Activated CD4-positive, alpha-beta memory T cell treated with anti-CD3 and anti-CD28 coated beads, Interleukin-2, amount 10 ng/mL, durations not matched to agents 7 days and 5 days (primary cell): ENCODE data around the gene RNF5. TPM values are rescaled to one million over a fixed set of nuclear protein-coding genes. Genes with fewer than 3 reads are reported as not detected.
"Not testable (repeated sequence)": the region's sequence is repeated elsewhere in the genome, so short reads cannot be mapped to it uniquely, and the experiment has no call there.

ENCODE experiments used
- CTCF ChIA-PET: fragments of 350-600 bp; sonication (Branson Sonifier 250); formaldehyde crosslinking; loops from one replicate; lab custom pipeline; 2021; ENCODE audit warnings: antibody characterized with exemption, inconsistent platforms; lab: Charles Lee
- POLR2A ChIA-PET: fragments of 350-600 bp; sonication (Branson Sonifier 250); formaldehyde crosslinking; loops from one replicate; lab custom pipeline; 2021; ENCODE audit warnings: antibody characterized with exemption; lab: Charles Lee
- DNase-seq: peaks from one replicate; pipeline ENCODE4 v3.0.0-alpha.2; 2020
- H3K27ac Mint-ChIP-seq: one replicate; pipeline ENCODE4 v1.8.0; 2021; ENCODE audit warnings: mild to moderate bottlenecking, mixed read lengths
- H3K27me3 Mint-ChIP-seq: one replicate; pipeline ENCODE4 v1.8.0; 2021; ENCODE audit warnings: mixed read lengths
- H3K36me3 Mint-ChIP-seq: one replicate; pipeline ENCODE4 v1.8.0; 2021; ENCODE audit warnings: low read depth, mixed read lengths
- H3K4me1 Mint-ChIP-seq: one replicate; pipeline ENCODE4 v1.8.0; 2021; ENCODE audit warnings: mixed read lengths
- H3K4me3 Mint-ChIP-seq: one replicate; pipeline ENCODE4 v1.8.0; 2021; ENCODE audit warnings: mild to moderate bottlenecking, mixed read lengths
- H3K9me3 Mint-ChIP-seq: one replicate; pipeline ENCODE4 v1.8.0; 2021; ENCODE audit warnings: mixed read lengths
- total RNA-seq, 2 experiments: library from RNA; stranded (reverse); gene quantifications; one replicate each; pipeline ENCODE4 v1.2.3, GENCODE V29; 2021

RNF5 gene
- total RNA-seq, 2 experiments from 2014 or later, result 44.0 to 45.4 TPM

DNA sequence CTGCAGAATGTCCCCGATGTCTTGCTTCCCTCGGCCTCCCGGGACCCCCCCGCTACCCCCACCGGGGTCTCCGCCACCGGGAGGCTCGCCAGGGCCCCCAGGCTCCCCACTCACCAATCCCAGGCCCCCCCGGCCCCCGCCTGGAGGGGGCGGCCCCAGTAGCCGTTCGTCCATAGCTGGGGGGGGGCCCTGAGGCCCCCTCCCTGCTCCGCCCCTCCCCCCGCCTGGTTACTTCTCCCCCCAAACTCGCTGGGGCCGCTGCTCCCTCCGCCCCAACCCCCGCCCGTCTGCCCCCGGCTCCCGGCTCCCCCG is 11.5 kb downstream of the RNF5 start:
- peak overlapping the region; percentile 77 for H3K27ac Mint-ChIP-seq
- H3K27me3 Mint-ChIP-seq, result no peaks in the 10 kb centered on the region
- H3K36me3 Mint-ChIP-seq, result peaks cover 65% of the 10 kb centered on the region
- DNase-seq, result no peak
- H3K9me3 Mint-ChIP-seq, result no peaks in the 10 kb centered on the region
- peak overlapping the region; percentile 86 for H3K4me3 Mint-ChIP-seq
- CTCF ChIA-PET, result interaction anchor here (1.2 kb wide), 1 partner anchor 10 kb away, joined by 6 read pairs; no protein-coding TSS in a partner anchor
- POLR2A ChIA-PET, result interaction anchor here (0.6 to 10.5 kb wide), 4 partner anchors 10 to 782 kb away, joined by 3 to 155 read pairs (median 8); partner anchors contain the start of genes AGPAT1, ATF6B and RNF5
- H3K4me1 Mint-ChIP-seq, result peaks cover 61% of the 10 kb centered on the region

DNA sequence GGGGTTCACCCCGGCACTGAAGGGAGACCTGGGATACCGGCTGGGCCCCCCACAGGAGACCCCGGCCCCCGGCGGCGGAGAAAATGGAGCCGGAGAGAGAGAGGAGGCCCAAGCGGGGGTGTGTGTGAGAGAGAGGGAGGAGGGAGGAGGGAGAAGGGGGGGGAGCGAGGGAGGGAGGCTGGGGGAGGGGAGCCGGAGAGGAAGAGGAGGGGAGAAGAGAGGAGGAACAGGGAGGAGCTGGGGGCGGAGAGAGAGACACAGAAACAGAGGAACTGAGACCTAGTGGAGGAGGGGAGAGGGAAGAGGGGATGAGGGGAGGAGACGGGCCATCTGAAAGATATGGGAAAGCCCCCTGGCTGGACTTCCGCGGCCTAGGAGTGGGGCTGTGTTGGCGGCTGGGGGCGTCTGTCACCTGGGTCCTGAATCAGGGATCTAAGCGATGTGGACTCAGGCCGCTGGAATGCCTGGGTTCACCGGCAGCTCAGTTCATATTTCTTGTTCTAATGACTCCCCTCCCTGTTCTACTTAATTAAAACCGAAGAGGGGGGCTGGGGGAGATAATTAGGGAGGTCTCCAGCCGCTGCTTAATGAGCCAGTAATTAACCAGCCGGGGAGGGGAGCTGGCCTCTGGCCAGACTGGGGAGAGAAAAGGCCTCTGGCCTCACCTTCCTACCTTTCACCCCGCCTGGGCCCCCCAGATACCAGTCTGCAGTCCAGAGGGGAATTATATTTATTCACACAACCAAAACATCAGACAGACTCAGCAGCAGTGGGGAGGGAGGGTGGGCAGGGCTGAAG is 12.0 kb downstream of the RNF5 start, which contains the start of gene PBX2:
Gene PBX2, minus strand, starts transcription at position 149 of the 798 bp plus-strand sequence. CDS start 287 bp downstream, outside the sequence.
- Mint-ChIP-seq H3K4me1 (peaks cover 66% of the 10 kb centered on the region), H3K4me3 (peak within 1 kb of the TSS; percentile 100)

DNA sequence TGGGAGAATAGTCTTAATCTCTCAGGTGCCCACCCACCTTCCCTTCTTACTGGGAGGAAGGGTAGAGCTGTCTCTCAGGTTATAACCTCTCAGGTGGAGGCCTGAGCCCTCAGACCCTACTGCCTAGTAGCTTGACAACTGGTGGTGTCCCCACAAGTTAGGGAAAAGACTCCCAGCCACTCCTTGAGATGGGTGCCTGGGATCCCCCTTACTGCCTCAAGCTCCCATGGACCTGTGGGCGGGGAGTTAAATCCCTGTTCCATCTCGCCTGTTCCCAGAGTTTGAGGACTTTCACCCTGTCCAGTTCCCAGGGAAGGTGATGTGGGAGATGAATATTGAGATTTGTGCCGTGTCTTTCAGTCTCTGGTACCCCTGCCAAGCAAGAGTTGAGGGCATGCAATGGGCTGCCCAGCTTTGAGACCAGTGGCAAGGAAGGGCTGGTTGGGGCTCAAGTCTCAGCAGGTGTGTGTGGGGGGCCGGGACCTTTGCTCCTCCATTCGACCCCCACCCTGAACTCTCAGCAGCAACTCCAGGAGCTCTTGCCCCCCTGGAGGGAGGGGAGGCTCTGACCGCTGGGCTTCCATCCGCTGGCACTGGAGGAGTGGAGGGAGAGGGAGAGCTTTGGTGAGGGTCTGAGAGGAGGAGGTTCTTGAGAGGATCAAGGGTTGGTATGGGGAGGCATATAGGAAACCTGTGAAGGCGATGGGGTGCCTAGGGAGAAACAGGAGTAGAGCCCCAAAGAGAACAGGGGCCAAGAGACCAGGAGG is 12.9 kb downstream of the RNF5 start:
- ChIA-PET CTCF (interaction anchor here (1.2 kb wide), 1 partner anchor 11 kb away, joined by 6 read pairs; no protein-coding TSS in a partner anchor), POLR2A (interaction anchor here (0.7 to 10.5 kb wide), 8 partner anchors 12 to 1081 kb away, joined by 3 to 155 read pairs (median 4); partner anchors contain the start of genes AGPAT1, ATF6B, DXO and FKBPL)
- peak overlapping the region; percentile 100 for H3K4me3 Mint-ChIP-seq
- H3K4me1 Mint-ChIP-seq, result peaks cover 61% of the 10 kb centered on the region
- DNase-seq, result no peak
- no peaks in the 10 kb centered on the region for H3K9me3 Mint-ChIP-seq
- no peaks in the 10 kb centered on the region for H3K27me3 Mint-ChIP-seq
- H3K27ac Mint-ChIP-seq, result peak overlapping the region; percentile 99
- H3K36me3 Mint-ChIP-seq, result peaks cover 57% of the 10 kb centered on the region

More for the DNA sequence above, 12.0 kb downstream of the RNF5 start, which contains the start of gene PBX2:
- POLR2A ChIA-PET, result interaction anchor here (0.6 to 10.5 kb wide), 8 partner anchors 11 to 1081 kb away, joined by 3 to 155 read pairs (median 4); partner anchors contain the start of genes AGPAT1, ATF6B, DXO and FKBPL
- DNase-seq, result peak; percentile 89
- Mint-ChIP-seq H3K27me3 (no peaks in the 10 kb centered on the region), H3K27ac (peak within 1 kb of the TSS; percentile 99), H3K9me3 (no peaks in the 10 kb centered on the region), H3K36me3 (peaks cover 65% of the 10 kb centered on the region)
- CTCF ChIA-PET, result interaction anchor here (1.2 kb wide), 1 partner anchor 11 kb away, joined by 6 read pairs; no protein-coding TSS in a partner anchor

DNA sequence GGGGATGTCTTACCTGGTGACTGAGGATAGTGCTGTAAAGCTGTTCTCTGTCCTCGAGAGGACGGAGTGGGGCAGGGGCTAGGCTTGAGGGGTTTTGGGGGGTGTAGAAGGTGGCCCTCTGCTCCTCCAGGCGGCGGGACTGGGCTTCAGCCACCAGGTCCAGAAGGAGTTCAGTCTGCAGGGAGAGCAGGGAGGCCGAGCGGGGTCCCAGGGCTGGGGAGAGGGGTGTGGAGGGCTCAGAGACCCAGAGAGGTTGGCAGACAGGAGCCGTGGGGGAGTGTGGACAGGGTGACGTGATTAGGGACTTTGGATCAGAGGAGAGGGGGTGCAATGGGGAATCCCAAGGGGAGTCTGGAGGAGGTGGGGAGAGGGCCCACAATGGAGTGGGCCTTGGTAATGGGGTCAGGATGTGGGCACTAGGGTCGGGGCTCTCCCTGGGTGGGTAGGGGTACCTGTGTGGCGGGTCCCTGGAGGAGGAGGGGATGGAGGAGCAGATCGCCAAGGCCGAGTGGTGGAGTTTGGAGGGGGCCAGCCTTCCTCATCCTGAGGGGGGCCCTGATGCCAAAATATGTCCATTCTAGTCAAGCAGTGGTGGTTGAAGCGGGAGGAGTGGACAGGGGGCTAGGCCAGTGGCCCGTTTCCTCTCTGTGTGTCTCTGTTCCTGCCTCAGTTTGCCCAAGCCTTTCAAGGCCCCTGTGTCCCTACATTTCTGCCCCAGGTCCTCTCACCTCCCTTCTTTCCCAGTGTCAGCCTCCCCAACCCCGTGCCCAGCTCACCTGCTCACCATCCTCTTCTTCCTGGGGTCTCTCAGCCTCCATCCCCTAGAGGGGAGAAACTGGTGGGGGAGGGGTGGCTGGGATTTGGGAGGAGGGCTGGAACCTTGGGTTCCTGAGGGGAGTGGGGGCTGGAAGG is 13.7 kb downstream of the RNF5 start:
- Mint-ChIP-seq H3K4me3 (peak overlapping the region; percentile 100), H3K36me3 (peaks cover 49% of the 10 kb centered on the region), H3K27ac (peak overlapping the region; percentile 99), H3K4me1 (peaks cover 56% of the 10 kb centered on the region), H3K27me3 (no peaks in the 10 kb centered on the region), H3K9me3 (no peaks in the 10 kb centered on the region)
- DNase-seq, result no peak
- ChIA-PET POLR2A (interaction anchor here (0.7 to 10.5 kb wide), 11 partner anchors 12 to 782 kb away, joined by 3 to 155 read pairs (median 7); partner anchors contain the start of genes AGPAT1, ATF6B, FKBPL and PSMB8), CTCF (interaction anchor here (0.6 to 1.2 kb wide), 3 partner anchors 13 to 233 kb away, joined by 3 to 8 read pairs (median 4); partner anchors contain the start of genes NELFE and SKIC2)

DNA sequence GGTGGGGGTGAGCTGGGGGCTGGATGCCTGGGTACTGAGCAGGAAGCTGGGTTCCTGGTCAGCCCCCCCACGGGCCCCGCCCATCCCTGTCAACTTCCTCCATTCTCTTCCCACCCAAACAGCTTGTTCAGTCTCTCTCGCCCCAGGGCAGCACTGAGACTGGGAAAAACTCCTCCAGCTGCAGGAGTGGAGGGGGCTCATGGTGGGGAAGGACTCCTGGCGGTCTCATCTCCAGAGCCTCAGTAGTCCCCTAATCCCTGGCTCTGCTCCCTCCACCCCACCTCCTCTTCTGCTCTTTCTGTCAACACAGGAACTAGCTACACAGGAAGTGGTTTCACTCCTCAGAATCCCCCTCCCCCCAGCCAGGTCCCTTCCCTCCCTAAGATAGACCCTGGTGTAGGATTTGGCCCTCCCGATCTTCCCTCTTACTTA is 14.4 kb downstream of the RNF5 start, which contains the start of gene GPSM3:
Gene GPSM3, minus strand, starts transcription at position 36 of the 432 bp plus-strand sequence. CDS start 130 bp downstream, outside the sequence.
- peak; percentile 69 for DNase-seq
- H3K36me3 Mint-ChIP-seq, result peaks cover 42% of the 10 kb centered on the region
- ChIA-PET CTCF (interaction anchor here (0.6 to 1.2 kb wide), 3 partner anchors 13 to 233 kb away, joined by 3 to 8 read pairs (median 4); partner anchors contain the start of genes NELFE and SKIC2), POLR2A (interaction anchor here (0.7 to 10.5 kb wide), 10 partner anchors 13 to 781 kb away, joined by 3 to 155 read pairs (median 5); partner anchors contain the start of genes AGPAT1, ATF6B, DXO and FKBPL)
- peak within 1 kb of the TSS; percentile 100 for H3K4me3 Mint-ChIP-seq
- H3K9me3 Mint-ChIP-seq, result no peaks in the 10 kb centered on the region
- peaks cover 52% of the 10 kb centered on the region for H3K4me1 Mint-ChIP-seq
- H3K27ac Mint-ChIP-seq, result peak within 1 kb of the TSS; percentile 99
- no peaks in the 10 kb centered on the region for H3K27me3 Mint-ChIP-seq

DNA sequence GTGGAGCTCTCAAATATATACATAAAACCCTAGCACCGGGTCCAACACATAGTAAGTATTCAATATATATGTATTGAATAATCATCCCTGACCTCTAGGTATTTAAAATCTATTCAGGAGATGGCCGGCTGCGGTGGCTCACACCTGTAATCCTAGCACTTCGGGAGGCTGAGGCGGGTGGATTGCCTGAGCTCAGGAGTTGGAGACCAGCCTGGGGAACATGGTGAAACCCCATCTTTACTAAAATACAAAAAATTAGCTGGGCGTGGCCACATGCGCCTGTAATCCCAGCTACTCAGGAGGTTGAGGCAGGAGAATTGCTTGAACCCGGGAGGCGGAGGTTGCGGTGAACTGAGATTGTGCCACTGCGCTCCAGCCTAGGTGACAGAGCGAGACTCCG is 14.9 kb downstream of the RNF5 start:
- ChIA-PET POLR2A (interaction anchor here (0.7 to 10.5 kb wide), 8 partner anchors 14 to 781 kb away, joined by 3 to 155 read pairs (median 6); partner anchors contain the start of genes AGPAT1, ATF6B, DXO and FKBPL), CTCF (interaction anchor here (0.6 to 1.3 kb wide), 4 partner anchors 14 to 234 kb away, joined by 3 to 8 read pairs (median 4); partner anchors contain the start of genes FKBPL, NELFE and SKIC2)
- Mint-ChIP-seq H3K27ac (peak overlapping the region; percentile 99), H3K4me1 (peaks cover 47% of the 10 kb centered on the region), H3K4me3 (peak overlapping the region; percentile 100), H3K36me3 (peaks cover 38% of the 10 kb centered on the region)
- not testable (repeated sequence) for H3K27me3 Mint-ChIP-seq, DNase-seq, H3K9me3 Mint-ChIP-seq

DNA sequence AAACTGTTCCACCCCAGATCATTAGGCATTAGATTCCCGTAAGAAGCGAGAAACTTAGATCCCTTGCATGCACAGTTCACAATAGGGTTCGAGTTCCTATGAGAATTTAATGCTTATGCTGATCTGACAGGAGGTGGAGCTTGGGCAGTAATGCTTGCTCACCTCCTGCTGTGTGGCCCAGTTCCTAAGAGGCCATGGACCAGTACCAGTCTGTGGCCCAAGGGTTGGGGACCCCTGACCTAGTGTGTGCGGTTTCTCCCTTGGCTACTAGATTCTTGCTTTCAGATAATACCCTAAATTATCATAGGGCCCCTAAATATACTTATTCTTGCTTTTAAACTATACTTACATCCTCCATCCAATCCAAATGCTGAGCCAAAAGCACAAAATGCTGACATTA is 16.2 kb downstream of the RNF5 start:
- DNase-seq, result no peak
- no peaks in the 10 kb centered on the region for H3K27me3 Mint-ChIP-seq
- peak overlapping the region; percentile 95 for H3K4me3 Mint-ChIP-seq
- peaks cover 35% of the 10 kb centered on the region for H3K4me1 Mint-ChIP-seq
- CTCF ChIA-PET, result interaction anchor here (1.3 to 2.0 kb wide), 3 partner anchors 51 to 67 kb away, joined by 3 to 20 read pairs (median 5); partner anchors contain the start of genes ATF6B and FKBPL
- H3K36me3 Mint-ChIP-seq, result peaks cover 25% of the 10 kb centered on the region
- H3K27ac Mint-ChIP-seq, result peak overlapping the region; percentile 47
- H3K9me3 Mint-ChIP-seq, result no peaks in the 10 kb centered on the region
- POLR2A ChIA-PET, result interaction anchor here (2.2 to 10.5 kb wide), 3 partner anchors 15 to 777 kb away, joined by 14 to 155 read pairs (median 16); partner anchors contain the start of genes AGPAT1, ATF6B and RNF5

DNA sequence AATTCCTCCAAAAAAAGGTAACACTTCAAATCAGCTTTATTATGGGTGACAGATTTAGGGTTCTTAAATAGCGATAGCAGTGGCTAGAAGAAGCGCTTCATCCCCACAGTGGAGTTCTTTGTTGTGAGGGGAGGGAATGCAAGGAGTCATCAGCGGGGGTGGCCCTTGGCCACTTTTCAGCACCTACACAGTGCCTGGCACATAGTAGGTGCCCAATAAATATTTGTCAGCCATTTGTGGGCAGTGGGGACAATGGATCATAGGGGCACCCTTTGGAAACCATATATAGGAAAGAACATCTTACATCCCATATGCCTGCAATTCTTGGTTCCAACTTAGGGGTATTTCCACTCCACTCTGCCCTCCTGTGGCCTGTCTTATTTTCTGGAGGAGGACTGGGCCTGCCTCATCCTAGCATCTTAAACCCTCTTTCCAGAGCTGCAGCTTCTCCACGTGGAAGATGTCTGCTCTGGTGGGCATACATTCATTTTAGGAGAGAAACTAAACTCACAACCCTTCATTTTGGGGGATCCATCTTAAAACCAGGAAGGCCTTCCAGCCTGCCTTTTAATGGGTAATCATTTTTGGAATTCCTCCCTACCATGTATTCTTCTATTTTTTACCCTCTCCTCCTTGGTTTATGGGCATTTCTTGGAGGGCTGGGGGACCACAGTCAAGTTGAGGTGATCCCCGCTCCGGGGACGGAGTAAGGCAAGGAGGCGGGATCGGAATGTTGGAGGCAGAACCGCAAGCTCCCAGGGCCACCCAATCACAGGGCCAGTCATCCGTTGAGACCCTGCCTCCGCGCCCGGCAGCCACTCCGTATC is 16.8 kb downstream of the RNF5 start:
- Mint-ChIP-seq H3K9me3 (no peaks in the 10 kb centered on the region), H3K27ac (peak overlapping the region; percentile 85), H3K27me3 (no peaks in the 10 kb centered on the region), H3K4me3 (peak overlapping the region; percentile 95), H3K4me1 (peaks cover 35% of the 10 kb centered on the region), H3K36me3 (peaks cover 24% of the 10 kb centered on the region)
- POLR2A ChIA-PET, result interaction anchor here (0.7 to 10.5 kb wide), 12 partner anchors 9 to 777 kb away, joined by 3 to 155 read pairs (median 4); partner anchors contain the start of genes AGPAT1, ATF6B, BRD2 and FKBPL
- CTCF ChIA-PET, result interaction anchor here (0.7 to 2.1 kb wide), 17 partner anchors 11 to 774 kb away, joined by 3 to 20 read pairs (median 4); partner anchors contain the start of genes AGPAT1, ATF6B, BRD2 and DXO
- peak; percentile 53 for DNase-seq

DNA sequence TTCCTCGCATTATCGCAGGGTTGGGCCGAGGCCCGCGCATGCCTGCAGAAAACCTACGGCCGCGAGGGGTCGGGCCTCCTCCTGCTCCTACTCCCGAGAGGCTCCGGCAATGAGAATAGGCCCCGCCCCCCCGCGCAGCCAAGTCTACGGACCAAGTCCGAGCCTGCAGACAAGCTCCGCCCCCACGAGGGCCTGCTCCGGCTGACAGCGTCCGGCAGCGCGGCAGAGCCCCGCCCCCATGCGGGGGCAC is 17.4 kb downstream of the RNF5 start:
- Mint-ChIP-seq H3K4me3 (peak overlapping the region; percentile 95), H3K27me3 (peaks cover 2% of the 10 kb centered on the region), H3K36me3 (peaks cover 19% of the 10 kb centered on the region), H3K27ac (peak overlapping the region; percentile 98), H3K9me3 (no peaks in the 10 kb centered on the region), H3K4me1 (peaks cover 35% of the 10 kb centered on the region)
- peak; percentile 100 for DNase-seq
- CTCF ChIA-PET, result interaction anchor here (0.6 to 2.1 kb wide), 21 partner anchors 10 to 1632 kb away, joined by 3 to 20 read pairs (median 3); partner anchors contain the start of genes AGPAT1, ATF6B, BRD2 and DXO
- POLR2A ChIA-PET, result interaction anchor here (0.7 to 10.5 kb wide), 12 partner anchors 9 to 776 kb away, joined by 3 to 155 read pairs (median 4); partner anchors contain the start of genes AGPAT1, ATF6B, BRD2 and FKBPL
